K562 (cell line): ENCODE data around the gene CORIN. TPM values are rescaled to one million over a fixed set of nuclear protein-coding genes. Genes with fewer than 3 reads are reported as not detected.

Experiments
- ATAC-seq: fragments of 200-7000 bp; cut with Tn5 transposase; 3 replicates; pipeline ENCODE4 v1.9.1; 2020; ENCODE audit warnings: moderate library complexity
- BruUV-seq: library from RNA; stranded (reverse); fragments of 400-500 nt; replicated peaks from 2 replicates; lab custom pipeline; 2021; lab: Mats Ljungman, UMichigan
- CTCF ChIA-PET: fragments of 300-600 bp; formaldehyde crosslinking; extraction: SDS; loops from one replicate; lab custom pipeline; 2021; ENCODE audit warnings: low intra/inter-chr PET ratio; lab: Yijun Ruan, JAX
- POLR2A ChIA-PET: fragments of 300-600, 350-650 bp; sonication (Branson Sonifier 250); formaldehyde crosslinking; extraction: SDS; loops from one replicate; lab custom pipeline; 2021; ENCODE audit warnings: antibody characterized with exemption, inconsistent platforms; lab: Yijun Ruan, JAX
- DNase-seq, 4 experiments: peaks; one replicate each; pipeline versions ENCODE4 v3.0.0 to v3.0.0-alpha.2; 2011 to 2018; ENCODE audit warnings: low spot score in 3 of 4, mixed read lengths in 3 of 4; ENCODE audit errors: extremely low read depth in 1 of 4
- FAIRE-seq: peaks from 2 replicates; lab custom pipeline; 2011; peaks lifted over from hg19 to GRCh38; lab: Jason Lieb, UNC
- H2AFZ ChIP-seq: 2 replicates; pipeline ENCODE4 v1.6.0; 2011; ENCODE audit warnings: low read depth, low read length, control low read depth, inconsistent platforms
- H3K27ac ChIP-seq: fragments of 200-600 bp; 3 replicates; pipeline ENCODE4 v1.8.0; 2011; ENCODE audit warnings: low read depth, mild to moderate bottlenecking, control low read depth, inconsistent platforms, low read length, moderate library complexity, mixed read lengths; ENCODE audit errors: extremely low read depth
- H3K27me3 ChIP-seq, 2 experiments: fragments of 300-600 bp in 1 of 2; 2 replicates in 1 of 2; 3 replicates in 1 of 2; pipeline versions ENCODE4 v1.6.0 to v1.8.0; 2011; ENCODE audit warnings: inconsistent platforms in 2 of 2, low read length in 2 of 2, mild to moderate bottlenecking in 1 of 2, mixed read lengths in 1 of 2, moderate library complexity in 1 of 2; ENCODE audit not compliant: control insufficient read depth in 2 of 2, insufficient read depth in 2 of 2
- H3K36me3 ChIP-seq: fragments of 300-600 bp; 3 replicates; pipeline ENCODE4 v1.8.0; 2011; ENCODE audit warnings: mild to moderate bottlenecking, low read length, inconsistent platforms; ENCODE audit not compliant: control insufficient read depth, insufficient read depth
- H3K4me1 ChIP-seq, 2 experiments: fragments of 200-600 bp in 1 of 2; replicated peaks in 1 of 2; 2 replicates in 1 of 2; 3 replicates in 1 of 2; pipeline versions ENCODE4 v1.5.1 to v1.8.0; 2011; ENCODE audit warnings: inconsistent platforms in 2 of 2, low read length in 2 of 2, mild to moderate bottlenecking in 1 of 2, mixed read lengths in 1 of 2, moderate library complexity in 1 of 2; ENCODE audit not compliant: control insufficient read depth in 2 of 2, insufficient read depth in 2 of 2
- H3K4me2 ChIP-seq: 2 replicates; pipeline ENCODE4 v1.6.1; 2011; ENCODE audit warnings: low read length, control low read depth, inconsistent platforms, mixed read lengths; ENCODE audit not compliant: insufficient read depth
- H3K4me3 ChIP-seq: fragments of 200-600 bp; sonication (generic), shearing (Covaris generic); 2 replicates; pipeline ENCODE4 v1.5.1; 2016; ENCODE audit warnings: control low read depth, inconsistent platforms
- H3K79me2 ChIP-seq: fragments of 200-600 bp; 3 replicates; pipeline ENCODE4 v1.8.0; 2011; ENCODE audit warnings: low read length, inconsistent platforms; ENCODE audit not compliant: control insufficient read depth, insufficient read depth
- H3K9ac ChIP-seq, 2 experiments: 2 replicates each; pipeline versions ENCODE4 v1.6.0 to v1.6.1; 2011; ENCODE audit warnings: low read depth in 2 of 2, low read length in 2 of 2, control low read depth in 1 of 2, inconsistent platforms in 1 of 2, mild to moderate bottlenecking in 1 of 2, mixed read lengths in 1 of 2; ENCODE audit not compliant: insufficient read depth in 1 of 2
- H3K9me1 ChIP-seq: one replicate; pipeline ENCODE4 v1.6.0; 2011; ENCODE audit warnings: inconsistent platforms, mild to moderate bottlenecking, low read length, moderate library complexity; ENCODE audit not compliant: control insufficient read depth, insufficient read depth
- H3K9me3 ChIP-seq: replicated peaks from 2 replicates; pipeline ENCODE4 v1.5.1; 2011; ENCODE audit warnings: low read depth, low read length, inconsistent platforms; ENCODE audit not compliant: control insufficient read depth, insufficient read depth
- H4K20me1 ChIP-seq: replicated peaks from 2 replicates; pipeline ENCODE4 v1.6.1; 2011; ENCODE audit warnings: low read length, inconsistent platforms, mixed read lengths; ENCODE audit not compliant: control insufficient read depth, insufficient read depth
- BRD4 ChIP-seq: fragments of 200-600 bp; sonication (generic); IDR thresholded peaks from 2 replicates; pipeline ENCODE4 v1.6.1; 2017; ENCODE audit warnings: inconsistent platforms
- CHD2 ChIP-seq: IDR thresholded peaks from 2 replicates; pipeline ENCODE4 v1.6.1; 2011; ENCODE audit warnings: low read depth, low read length
- FOXA1 ChIP-seq: fragments of 450-650 bp; IDR thresholded peaks from 2 replicates; pipeline ENCODE4 v1.6.1; 2016; ENCODE audit warnings: mild to moderate bottlenecking, borderline replicate concordance
- HEY1 ChIP-seq: fragments of 250-450 bp; sonication (Bioruptor Pico); IDR thresholded peaks from 2 replicates; pipeline ENCODE4 v1.5.0; 2020; ENCODE audit warnings: mild to moderate bottlenecking, moderate library complexity, borderline replicate concordance
- MAFK ChIP-seq: IDR thresholded peaks from 2 replicates; pipeline ENCODE4 v1.6.1; 2011; ENCODE audit warnings: low read length, improper control_type of control experiment
- MBD2 ChIP-seq: sonication (generic); IDR thresholded peaks from 2 replicates; pipeline ENCODE4 v1.6.1; 2016; ENCODE audit warnings: low read depth, borderline replicate concordance
- SPI1 ChIP-seq: IDR thresholded peaks from 2 replicates; pipeline ENCODE4 v1.6.1; 2011; ENCODE audit warnings: low read depth, low read length, control low read depth, borderline replicate concordance
- TAF1 ChIP-seq: IDR thresholded peaks from 2 replicates; pipeline ENCODE4 v1.6.1; 2011; ENCODE audit warnings: mild to moderate bottlenecking, low read length, moderate library complexity; ENCODE audit not compliant: insufficient read depth, control insufficient read depth, severe bottlenecking; ENCODE audit errors: extremely low read depth
- ZKSCAN1 ChIP-seq: fragments of 150-350 bp; IDR thresholded peaks from 2 replicates; pipeline ENCODE4 v1.6.1; 2016; ENCODE audit warnings: low read depth, low read length
- WGBS: fragments of 100-300 bp; shearing (Covaris generic); methylation state at CpG from one replicate; pipeline ENCODE4 v1.1.6; 2016; ENCODE audit warnings: low coverage, mixed read lengths; ENCODE audit not compliant: insufficient coverage; ENCODE audit errors: missing lambda C conversion rate; 5-methylcytosine and 5-hydroxymethylcytosine counted together
- in situ Hi-C: fragments of 300-500 bp; cut with MboI; formaldehyde crosslinking; loops from 4 replicates; pipeline ENCODE4 v1.15.0; 2018; ENCODE audit warnings: inconsistent platforms, mixed read lengths
- intact Hi-C: fragments of 100-400 bp; cut with micrococcal nuclease; formaldehyde crosslinking; loops from 2 replicates; pipeline ENCODE4 v1.14.2; 2022
- polyA plus RNA-seq, 8 experiments: library from polyadenylated mRNA; depleted of rRNA in 4 of 8; stranded (reverse) in 5 of 8; unstranded in 3 of 8; fragments of >200 nt; fragmentation: Nextera tagmentation in 2 of 8; fragmentation: Illumina TruSeq in 1 of 8; extraction: Ambion mirVana in 2 of 8; extraction: Trizol in 1 of 8; gene quantifications; 2 replicates each; pipeline versions ENCODE4 v1.2.1 to v1.2.3, GENCODE V29; 2011 to 2014; ENCODE audit warnings: inconsistent platforms in 1 of 8, missing spikeins in 1 of 8
- total RNA-seq, 7 experiments: library from RNA; depleted of rRNA in 6 of 7; stranded (reverse); fragments of >200 nt in 6 of 7; fragmentation: Illumina TruSeq in 2 of 7; extraction: Trizol in 2 of 7; gene quantifications; 2 replicates each; pipeline versions ENCODE4 v1.2.1 to v1.2.3, GENCODE V29; 2011 to 2021; ENCODE audit warnings: low replicate concordance in 1 of 7
- TF ChIP-seq, protein P1 (sequence below): fragments of 450-650 bp; IDR thresholded peaks from 2 replicates; pipeline ENCODE4 v1.6.1; 2016; ENCODE audit warnings: mild to moderate bottlenecking, moderate library complexity

CORIN gene
- total and polyA plus RNA-seq, 9 of the 15 experiments (the other 6 are each of a cell fraction or from before 2014, with no cell fraction given): 0.04 to 0.31 (median 0.08) TPM; not detected in 4

DNA sequence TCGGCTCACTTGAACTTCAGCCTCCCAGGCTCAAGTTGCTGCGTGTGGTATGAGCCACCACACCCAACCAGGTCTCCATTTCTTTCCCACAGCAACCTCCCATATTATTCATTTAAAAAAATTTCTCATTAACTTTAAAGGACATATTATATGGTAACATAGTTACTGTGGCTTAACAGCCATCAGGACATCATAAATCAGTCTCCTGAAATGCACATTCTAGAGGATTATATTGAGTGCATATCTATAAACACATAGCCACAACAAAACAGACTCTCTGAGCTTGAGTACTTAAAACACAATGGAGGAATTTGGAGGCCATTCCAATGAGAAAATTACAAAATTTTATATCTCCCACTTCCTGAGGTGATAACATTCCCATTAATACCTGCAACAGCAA, 61.5 kb downstream of the CORIN start:
- TF ChIP-seq FOXA1 (no peak), CHD2 (no peak), SPI1 (no peak), ZKSCAN1 (no peak), HEY1 (CRISPR knock-in tag) (no peak), BRD4 (no peak), MBD2 (no peak), MAFK (no peak), TAF1 (no peak)
- TF ChIP-seq, protein P1, sequence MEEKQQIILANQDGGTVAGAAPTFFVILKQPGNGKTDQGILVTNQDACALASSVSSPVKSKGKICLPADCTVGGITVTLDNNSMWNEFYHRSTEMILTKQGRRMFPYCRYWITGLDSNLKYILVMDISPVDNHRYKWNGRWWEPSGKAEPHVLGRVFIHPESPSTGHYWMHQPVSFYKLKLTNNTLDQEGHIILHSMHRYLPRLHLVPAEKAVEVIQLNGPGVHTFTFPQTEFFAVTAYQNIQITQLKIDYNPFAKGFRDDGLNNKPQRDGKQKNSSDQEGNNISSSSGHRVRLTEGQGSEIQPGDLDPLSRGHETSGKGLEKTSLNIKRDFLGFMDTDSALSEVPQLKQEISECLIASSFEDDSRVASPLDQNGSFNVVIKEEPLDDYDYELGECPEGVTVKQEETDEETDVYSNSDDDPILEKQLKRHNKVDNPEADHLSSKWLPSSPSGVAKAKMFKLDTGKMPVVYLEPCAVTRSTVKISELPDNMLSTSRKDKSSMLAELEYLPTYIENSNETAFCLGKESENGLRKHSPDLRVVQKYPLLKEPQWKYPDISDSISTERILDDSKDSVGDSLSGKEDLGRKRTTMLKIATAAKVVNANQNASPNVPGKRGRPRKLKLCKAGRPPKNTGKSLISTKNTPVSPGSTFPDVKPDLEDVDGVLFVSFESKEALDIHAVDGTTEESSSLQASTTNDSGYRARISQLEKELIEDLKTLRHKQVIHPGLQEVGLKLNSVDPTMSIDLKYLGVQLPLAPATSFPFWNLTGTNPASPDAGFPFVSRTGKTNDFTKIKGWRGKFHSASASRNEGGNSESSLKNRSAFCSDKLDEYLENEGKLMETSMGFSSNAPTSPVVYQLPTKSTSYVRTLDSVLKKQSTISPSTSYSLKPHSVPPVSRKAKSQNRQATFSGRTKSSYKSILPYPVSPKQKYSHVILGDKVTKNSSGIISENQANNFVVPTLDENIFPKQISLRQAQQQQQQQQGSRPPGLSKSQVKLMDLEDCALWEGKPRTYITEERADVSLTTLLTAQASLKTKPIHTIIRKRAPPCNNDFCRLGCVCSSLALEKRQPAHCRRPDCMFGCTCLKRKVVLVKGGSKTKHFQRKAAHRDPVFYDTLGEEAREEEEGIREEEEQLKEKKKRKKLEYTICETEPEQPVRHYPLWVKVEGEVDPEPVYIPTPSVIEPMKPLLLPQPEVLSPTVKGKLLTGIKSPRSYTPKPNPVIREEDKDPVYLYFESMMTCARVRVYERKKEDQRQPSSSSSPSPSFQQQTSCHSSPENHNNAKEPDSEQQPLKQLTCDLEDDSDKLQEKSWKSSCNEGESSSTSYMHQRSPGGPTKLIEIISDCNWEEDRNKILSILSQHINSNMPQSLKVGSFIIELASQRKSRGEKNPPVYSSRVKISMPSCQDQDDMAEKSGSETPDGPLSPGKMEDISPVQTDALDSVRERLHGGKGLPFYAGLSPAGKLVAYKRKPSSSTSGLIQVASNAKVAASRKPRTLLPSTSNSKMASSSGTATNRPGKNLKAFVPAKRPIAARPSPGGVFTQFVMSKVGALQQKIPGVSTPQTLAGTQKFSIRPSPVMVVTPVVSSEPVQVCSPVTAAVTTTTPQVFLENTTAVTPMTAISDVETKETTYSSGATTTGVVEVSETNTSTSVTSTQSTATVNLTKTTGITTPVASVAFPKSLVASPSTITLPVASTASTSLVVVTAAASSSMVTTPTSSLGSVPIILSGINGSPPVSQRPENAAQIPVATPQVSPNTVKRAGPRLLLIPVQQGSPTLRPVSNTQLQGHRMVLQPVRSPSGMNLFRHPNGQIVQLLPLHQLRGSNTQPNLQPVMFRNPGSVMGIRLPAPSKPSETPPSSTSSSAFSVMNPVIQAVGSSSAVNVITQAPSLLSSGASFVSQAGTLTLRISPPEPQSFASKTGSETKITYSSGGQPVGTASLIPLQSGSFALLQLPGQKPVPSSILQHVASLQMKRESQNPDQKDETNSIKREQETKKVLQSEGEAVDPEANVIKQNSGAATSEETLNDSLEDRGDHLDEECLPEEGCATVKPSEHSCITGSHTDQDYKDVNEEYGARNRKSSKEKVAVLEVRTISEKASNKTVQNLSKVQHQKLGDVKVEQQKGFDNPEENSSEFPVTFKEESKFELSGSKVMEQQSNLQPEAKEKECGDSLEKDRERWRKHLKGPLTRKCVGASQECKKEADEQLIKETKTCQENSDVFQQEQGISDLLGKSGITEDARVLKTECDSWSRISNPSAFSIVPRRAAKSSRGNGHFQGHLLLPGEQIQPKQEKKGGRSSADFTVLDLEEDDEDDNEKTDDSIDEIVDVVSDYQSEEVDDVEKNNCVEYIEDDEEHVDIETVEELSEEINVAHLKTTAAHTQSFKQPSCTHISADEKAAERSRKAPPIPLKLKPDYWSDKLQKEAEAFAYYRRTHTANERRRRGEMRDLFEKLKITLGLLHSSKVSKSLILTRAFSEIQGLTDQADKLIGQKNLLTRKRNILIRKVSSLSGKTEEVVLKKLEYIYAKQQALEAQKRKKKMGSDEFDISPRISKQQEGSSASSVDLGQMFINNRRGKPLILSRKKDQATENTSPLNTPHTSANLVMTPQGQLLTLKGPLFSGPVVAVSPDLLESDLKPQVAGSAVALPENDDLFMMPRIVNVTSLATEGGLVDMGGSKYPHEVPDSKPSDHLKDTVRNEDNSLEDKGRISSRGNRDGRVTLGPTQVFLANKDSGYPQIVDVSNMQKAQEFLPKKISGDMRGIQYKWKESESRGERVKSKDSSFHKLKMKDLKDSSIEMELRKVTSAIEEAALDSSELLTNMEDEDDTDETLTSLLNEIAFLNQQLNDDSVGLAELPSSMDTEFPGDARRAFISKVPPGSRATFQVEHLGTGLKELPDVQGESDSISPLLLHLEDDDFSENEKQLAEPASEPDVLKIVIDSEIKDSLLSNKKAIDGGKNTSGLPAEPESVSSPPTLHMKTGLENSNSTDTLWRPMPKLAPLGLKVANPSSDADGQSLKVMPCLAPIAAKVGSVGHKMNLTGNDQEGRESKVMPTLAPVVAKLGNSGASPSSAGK: no peak
- Histone ChIP-seq H3K9me1 (no peaks in the 10 kb centered on the region), H3K4me2 (no peak overlapping the region), H3K36me3 (no peaks in the 10 kb centered on the region), H3K27me3 (no peaks in the 10 kb centered on the region), H4K20me1 (no peaks in the 10 kb centered on the region), H3K9ac (no peak overlapping the region), H3K4me1 (no peaks in the 10 kb centered on the region), H2AFZ (no peak overlapping the region), H3K4me3 (no peak overlapping the region), H3K79me2 (no peaks in the 10 kb centered on the region), H3K9me3 (no peaks in the 10 kb centered on the region; the same call in 1 of the 2 replicates), H3K27ac (no peak overlapping the region)
- intact Hi-C loops (no loop called here), in situ Hi-C loops (no loop called here)
- FAIRE-seq (no peak), DNase-seq (no peak), ATAC-seq (no peak)
- POLR2A ChIA-PET: no interaction called here
- WGBS: 0% methylated on average over 2 of the region's 2 CpGs
- no TSS peak for BruUV-seq
- CTCF ChIA-PET: no interaction called here
